PC-3 (cell line): ENCODE data around the gene IL12RB1.

Experiments
- CTCF ChIP-seq: fragments of 300-600 bp; sonication (generic); conservative IDR thresholded peaks from 2 replicates; pipeline ENCODE4 v1.5.1; 2017; ENCODE audit warnings: antibody characterized with exemption, low read depth, mild to moderate bottlenecking, low read length
- EZH2 ChIP-seq: fragments of 300-600 bp; sonication (generic); IDR thresholded peaks from one replicate; pipeline ENCODE4 v1.6.1; 2017; ENCODE audit warnings: antibody characterized with exemption, mild to moderate bottlenecking, low read length; ENCODE audit not compliant: unreplicated experiment
- EZH2phosphoT487 ChIP-seq: fragments of 300-600 bp; sonication (generic); IDR thresholded peaks from 2 replicates; pipeline ENCODE4 v1.6.1; 2018; ENCODE audit warnings: mild to moderate bottlenecking, antibody characterized with exemption, low read length, borderline replicate concordance

GRCh38 chr19:18117364-18117691 lies 30.6 kb upstream of the IL12RB1 start:
- no peak for TF ChIP-seq CTCF
- TF ChIP-seq EZH2: no peak
- TF ChIP-seq EZH2phosphoT487: no peak
